GM21576 (cell line): Measurements from ENCODE around the gene BCL6B.
A peak's percentile ranks its signal among the peaks of the same experiment; 100 is the strongest.

Experiments
- ATAC-seq: cut with Tn5 transposase; IDR thresholded peaks from one replicate; pipeline ENCODE4 v1.9.1; 2021; ENCODE audit warnings: mild to moderate bottlenecking, moderate library complexity; ENCODE audit not compliant: unreplicated experiment

Gene BCL6B

GRCh38 chr17:7005716-7006115 lies 17.1 kb upstream of the BCL6B start:
- no peak for ATAC-seq

DNA sequence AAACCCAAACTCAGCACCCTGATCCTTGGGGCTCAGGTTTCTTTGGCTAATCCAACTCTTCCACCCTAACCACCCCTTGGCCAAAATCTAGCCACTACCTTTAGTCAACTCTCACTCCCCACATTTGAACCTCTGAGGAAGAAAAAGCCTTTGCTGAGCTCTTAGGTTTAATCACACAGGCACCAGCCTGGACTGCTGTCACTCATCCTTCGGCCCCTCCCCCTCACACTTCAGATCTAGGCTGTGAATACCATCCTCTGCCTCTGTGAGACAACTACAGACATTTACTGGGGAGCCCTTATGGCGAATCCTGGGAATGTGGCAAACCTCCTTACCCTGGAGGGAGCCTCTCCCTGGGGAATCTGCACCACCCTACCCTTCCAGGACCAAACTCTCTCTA lies 15.7 kb upstream of the BCL6B start:
- no peak for ATAC-seq

DNA sequence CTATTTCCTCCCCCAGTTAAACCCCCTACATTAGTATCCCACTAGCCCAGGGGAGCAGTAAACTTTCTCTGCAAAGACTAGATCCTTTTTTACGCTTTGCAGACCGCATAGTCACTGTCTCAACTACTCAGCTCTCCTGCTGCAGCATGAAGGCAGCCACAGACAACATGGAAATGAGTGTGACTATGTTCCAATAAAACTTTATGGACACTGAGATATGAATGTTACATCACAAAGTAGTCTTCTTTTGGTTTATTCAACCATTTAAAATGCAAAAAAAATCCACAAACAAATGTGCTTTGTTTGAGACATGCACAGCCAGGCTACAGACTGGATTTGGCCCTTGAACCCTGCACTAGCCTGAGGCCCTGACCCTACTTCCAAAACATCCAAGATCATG lies 12.3 kb upstream of the BCL6B start:
- no peak for ATAC-seq

DNA sequence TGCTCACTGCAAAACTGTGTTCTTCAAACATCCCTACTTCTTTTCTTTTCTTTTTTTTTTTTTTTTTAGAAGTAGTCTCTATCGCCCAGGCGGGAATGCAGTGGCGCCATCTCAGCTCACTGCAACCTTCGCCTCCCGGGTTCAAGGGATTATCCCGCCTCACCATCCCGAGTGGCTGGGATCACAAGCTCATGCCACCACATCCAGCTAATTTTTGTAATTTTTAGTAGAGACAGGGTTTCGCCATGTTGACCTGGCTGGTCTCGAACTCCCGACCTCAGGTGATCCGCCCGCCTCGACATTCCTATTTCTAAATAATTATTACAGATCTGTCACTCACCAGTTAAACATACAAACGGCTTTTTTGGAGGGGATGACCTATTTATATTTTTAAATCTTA lies 11.4 kb upstream of the BCL6B start:
- ATAC-seq: no peak

DNA sequence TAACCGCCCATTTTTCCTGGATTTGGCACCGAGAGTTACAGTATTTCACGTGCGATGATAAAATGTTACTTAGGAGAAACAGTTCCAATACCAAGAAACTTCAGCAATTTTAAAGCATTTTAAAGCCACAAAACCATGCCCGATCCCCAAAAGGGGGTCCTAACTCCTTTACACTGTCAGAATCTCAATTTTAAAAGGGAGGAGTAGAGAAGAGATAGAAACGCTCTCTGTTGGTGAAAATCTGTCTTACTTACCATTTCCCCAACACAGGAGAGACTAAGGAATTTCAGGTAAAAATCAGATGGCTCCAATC lies 11.0 kb upstream of the BCL6B start:
- no peak for ATAC-seq

GRCh38 chr17:7014261-7014994 lies 8.4 kb upstream of the BCL6B start:
- ATAC-seq: peak; percentile 75

- ATAC-seq: peak; percentile 14
Observed at GRCh38 chr17:7014995-7015958, 7.6 kb upstream of the BCL6B start.

DNA sequence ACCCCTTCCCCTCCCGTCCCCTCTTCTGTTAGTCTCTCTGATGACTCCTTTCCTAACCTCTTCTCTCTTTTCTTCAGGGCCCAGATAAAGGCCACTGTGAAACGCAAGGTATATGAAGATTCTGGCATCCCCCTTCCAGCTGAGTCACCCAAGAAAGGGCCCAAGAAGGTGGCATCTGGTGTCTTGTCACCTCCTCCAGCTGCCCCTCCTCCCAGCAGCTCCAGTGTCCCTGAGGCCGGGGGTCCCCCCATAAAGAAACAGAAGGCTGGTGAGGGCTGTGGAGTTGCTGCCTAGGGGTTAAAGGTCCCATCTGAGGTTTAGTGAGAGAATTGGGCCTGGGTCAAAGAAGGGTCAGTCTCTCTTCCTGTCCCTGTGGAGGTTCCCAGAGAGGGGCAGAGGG lies 6.4 kb upstream of the BCL6B start:
- no peak for ATAC-seq

DNA sequence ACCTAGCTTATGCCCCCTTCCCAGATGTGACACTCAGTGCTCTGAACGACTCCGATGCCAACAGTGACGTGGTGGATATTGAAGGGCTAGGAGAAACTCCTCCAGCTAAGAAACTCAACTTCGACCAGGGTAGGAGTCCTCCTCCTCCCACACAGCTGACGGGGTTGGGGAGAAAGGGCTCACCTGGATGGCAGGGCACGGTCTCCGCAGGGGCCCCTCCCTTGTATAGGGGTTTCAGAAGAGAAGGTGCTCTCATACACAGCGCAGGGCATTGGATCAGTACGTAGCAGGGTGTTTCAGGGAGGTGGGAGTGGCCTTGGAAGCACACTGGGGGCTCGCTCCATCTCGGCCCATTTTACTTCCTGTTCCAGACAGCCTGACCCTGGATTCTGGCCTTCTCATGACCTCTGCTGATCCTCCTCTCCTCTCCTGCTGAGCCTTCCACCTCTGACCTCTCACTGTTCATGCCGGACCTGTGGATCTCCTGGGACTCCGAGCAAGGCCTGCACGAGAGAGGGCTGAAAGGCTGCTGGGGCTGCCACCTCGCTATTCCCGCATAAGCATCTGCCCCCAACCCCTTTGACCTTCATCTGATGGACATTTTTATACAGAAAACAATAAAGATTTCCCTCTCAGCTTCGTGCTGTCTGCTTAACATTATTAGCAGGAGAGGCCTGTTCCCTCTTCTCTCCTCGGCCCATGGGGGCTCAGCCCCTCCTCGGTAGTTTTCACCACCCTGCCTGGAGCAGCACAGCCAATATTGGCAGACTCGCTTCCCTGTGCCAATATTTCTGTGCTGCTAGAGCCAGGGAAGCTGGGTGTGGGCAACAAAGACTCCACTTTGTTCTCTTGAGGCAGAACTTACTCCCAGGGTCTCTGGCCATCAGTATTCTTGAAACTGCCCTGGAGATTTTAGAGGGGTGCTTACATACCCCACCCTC lies 5.7 kb upstream of the BCL6B start:
- ATAC-seq: no peak

- ATAC-seq: no peak
Observed at GRCh38 chr17:7017827-7018200, 5.0 kb upstream of the BCL6B start.

DNA sequence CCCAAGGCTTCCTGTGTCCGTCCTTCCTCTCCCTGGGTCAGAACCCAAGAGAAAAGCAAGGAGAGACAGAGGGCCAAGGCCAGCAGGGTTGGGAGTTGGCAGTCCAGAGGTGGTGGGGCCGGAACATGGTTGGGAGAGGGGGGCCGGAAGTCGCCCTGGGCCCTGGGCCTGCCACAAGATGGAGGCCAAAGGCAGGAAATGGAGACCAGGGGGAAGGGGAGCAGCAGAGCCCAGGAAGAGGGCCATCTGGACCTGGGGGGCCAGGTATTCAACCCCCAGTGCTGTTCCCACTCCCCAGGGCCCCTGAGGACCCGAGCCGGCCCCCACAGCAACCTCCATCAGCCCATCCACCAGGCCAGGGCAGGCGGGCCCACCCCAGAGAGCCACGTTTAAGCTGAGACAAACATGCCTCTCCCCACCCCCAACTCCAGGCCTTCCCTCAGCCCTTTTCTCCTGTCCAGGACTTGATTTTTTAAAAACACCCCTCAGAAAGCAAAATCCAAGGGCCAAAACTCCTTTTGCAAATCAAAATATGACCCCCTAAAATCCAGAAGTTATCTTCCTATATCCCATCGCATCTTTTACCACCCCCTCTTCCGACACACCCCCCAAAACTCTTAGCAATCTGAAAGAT lies 4.4 kb upstream of the BCL6B start:
- ATAC-seq: no peak

- no peak for ATAC-seq
Observed at GRCh38 chr17:7019367-7019766, 3.5 kb upstream of the BCL6B start.

GRCh38 chr17:7019839-7020519 lies 2.9 kb upstream of the BCL6B start:
- no peak for ATAC-seq

DNA sequence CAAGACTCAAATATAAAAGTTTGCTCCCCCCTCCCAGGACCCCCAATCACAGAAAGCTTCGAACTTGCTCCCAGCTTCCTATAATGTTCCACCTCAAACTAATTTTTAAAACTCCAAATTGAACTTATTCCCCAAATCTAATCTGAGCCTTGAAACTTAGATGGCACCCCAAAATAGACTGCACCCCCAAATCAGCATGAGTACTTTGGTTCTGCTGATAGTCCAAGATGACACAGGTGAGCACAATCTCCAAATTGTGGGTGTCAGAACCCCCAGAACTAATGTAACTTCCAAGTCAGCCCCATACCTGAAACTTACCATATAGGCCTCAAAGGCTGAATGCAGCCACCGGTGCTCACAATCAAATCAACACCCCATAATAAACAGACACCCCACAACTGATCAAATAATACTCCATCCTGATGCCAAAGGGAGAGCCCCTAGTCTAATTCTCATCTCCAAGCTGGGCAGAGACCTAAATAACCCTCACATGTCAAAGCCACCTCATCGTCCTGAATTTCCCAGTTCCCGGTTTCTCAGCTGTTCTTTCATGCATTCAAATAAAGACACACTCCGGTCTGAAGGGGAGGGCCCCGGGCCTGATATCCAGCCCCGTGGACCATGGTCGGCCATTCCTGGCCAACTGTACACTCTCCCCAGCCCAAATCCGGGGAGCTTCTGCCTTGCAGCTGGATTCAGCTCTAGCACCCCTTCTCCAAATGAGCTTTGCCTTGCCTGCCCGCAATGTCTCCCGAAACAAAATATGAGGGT lies 1.8 kb upstream of the BCL6B start:
- no peak for ATAC-seq

- ATAC-seq: peak; percentile 72
Observed at GRCh38 chr17:7021993-7022778, 664 bp upstream of the BCL6B start.

GRCh38 chr17:7023576-7024401 lies 939 bp downstream of the BCL6B start:
- no peak for ATAC-seq

GRCh38 chr17:7024402-7024785 lies 1.5 kb downstream of the BCL6B start:
- no peak for ATAC-seq

- no peak for ATAC-seq
Observed at GRCh38 chr17:7025245-7025644, 2.4 kb downstream of the BCL6B start.
